Transverse colon (tissue), 4 donors: ENCODE measurements around the gene AUH. TPM values are rescaled to one million over a fixed set of nuclear protein-coding genes. Genes with fewer than 3 reads are reported as not detected.

Experiments
- DNase-seq: peaks from one replicate; pipeline ENCODE4 v3.0.0-alpha.2; 2019
- H3K27ac ChIP-seq, 4 donors: fragments of 200-600 bp; sonication (generic); 2 replicates each; pipeline ENCODE4 v1.5.1; 2016 to 2018; ENCODE audit warnings: inconsistent platforms in 4 of 4
- H3K27me3 ChIP-seq: fragments of 200-600 bp; sonication (generic); 2 replicates; pipeline ENCODE4 v1.5.1; 2017; ENCODE audit warnings: inconsistent platforms
- H3K36me3 ChIP-seq, 4 donors: fragments of 200-600 bp; sonication (generic); 2 replicates each; pipeline ENCODE4 v1.5.1; 2017 to 2019; ENCODE audit warnings: inconsistent platforms in 4 of 4
- H3K4me1 ChIP-seq, 4 donors: fragments of 200-600 bp; sonication (generic); 2 replicates each; pipeline ENCODE4 v1.5.1; 2017 to 2020; ENCODE audit warnings: inconsistent platforms in 4 of 4
- H3K4me3 ChIP-seq, 4 donors: fragments of 200-600 bp; sonication (generic); 1 replicate in 1 of 4; 2 replicates in 3 of 4; pipeline versions ENCODE4 v1.5.1 to v1.6.1; 2017 to 2019; ENCODE audit warnings: inconsistent platforms in 4 of 4
- H3K9me3 ChIP-seq, 2 donors: fragments of 200-600 bp; sonication (generic); 2 replicates each; pipeline ENCODE4 v1.5.1; 2017 to 2019; ENCODE audit warnings: inconsistent platforms in 2 of 2
- EP300 ChIP-seq: sonication (generic); formaldehyde crosslinking; IDR thresholded peaks from one replicate; pipeline ENCODE4 v1.6.1; 2017; ENCODE audit warnings: antibody characterized with exemption, low read depth
- POLR2A ChIP-seq: fragments of 450-650 bp; IDR thresholded peaks from one replicate; pipeline ENCODE4 v1.6.1; 2016; ENCODE audit warnings: antibody characterized with exemption, mild to moderate bottlenecking, moderate library complexity
- POLR2AphosphoS5 ChIP-seq, 3 donors: sonication (generic); formaldehyde crosslinking; IDR thresholded peaks; one replicate each; pipeline ENCODE4 v1.6.1; 2016; ENCODE audit warnings: antibody characterized with exemption in 3 of 3
- WGBS, 2 donors: methylation state at CpG; one replicate each; pipeline ENCODE4 v1.1.5; 2018; ENCODE audit warnings: low coverage in 1 of 2; 5-methylcytosine and 5-hydroxymethylcytosine counted together
- in situ Hi-C, 4 donors: fragments of 200-750 bp; cut with MboI; loops; one replicate each; pipeline versions ENCODE4 v1.15.0 to v1.15.1; 2017; ENCODE audit warnings: low sequenced_read_pairs in 3 of 4, low pct_ligation_motif_present in 1 of 4, low pct_unique_long_range_greater_than_20kb in 1 of 4
- intact Hi-C: fragments of 100-400 bp; cut with DNase I; formaldehyde crosslinking; loops from one replicate; pipeline ENCODE4 v1.15.1; 2023; ENCODE audit warnings: low total_unique reads
- total RNA-seq, 4 donors: library from RNA; depleted of rRNA; stranded (reverse); fragments of >200 nt; gene quantifications; one replicate each; pipeline ENCODE4 v1.1.0, GENCODE V29; 2016
- TF ChIP-seq, protein P1 (sequence below), 5 experiments: fragments of 200-600 bp in 3 of 5; fragments of 450-650 bp in 2 of 5; sonication (generic) in 3 of 5; IDR thresholded peaks; 1 replicate in 2 of 5; 2 replicates in 3 of 5; pipeline ENCODE4 v1.5.1; 2016 to 2017; ENCODE audit warnings: antibody characterized with exemption in 5 of 5, inconsistent platforms in 3 of 5, mild to moderate bottlenecking in 2 of 5, moderate library complexity in 1 of 5

Gene AUH
- total RNA-seq, 4 donors from 2014 or later, result 55.0 to 136 (median 83.8) TPM

DNA sequence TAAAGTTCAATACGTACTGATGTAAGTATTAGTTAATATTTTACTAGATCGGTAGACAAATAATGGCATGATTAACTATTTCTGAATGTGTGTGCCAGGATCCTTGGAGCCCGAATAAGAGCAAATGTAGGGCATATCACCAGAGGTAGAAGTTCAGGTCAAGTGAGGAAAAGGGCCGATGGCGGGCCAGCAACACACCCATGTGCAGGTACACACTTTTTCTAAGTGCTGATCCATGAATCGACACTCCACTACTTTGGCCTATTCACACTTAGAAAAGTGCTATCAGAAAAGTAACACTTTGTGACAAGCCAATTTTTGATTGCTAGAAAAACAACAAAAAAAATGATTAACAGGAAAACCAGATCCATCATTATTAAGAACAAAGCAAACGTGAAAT lies 150.3 kb downstream of the AUH start:
- Histone ChIP-seq H3K36me3 (no peaks in the 10 kb centered on the region), H3K27ac (peak overlapping the region in 1 of 4 donors; percentile 32), H3K4me3 (no peak overlapping the region), H3K9me3 (no peaks in the 10 kb centered on the region), H3K4me1 (peaks cover 15 to 34% (median 22%) of the 10 kb centered on the region in 4 donors), H3K27me3 (no peaks in the 10 kb centered on the region)
- intact Hi-C loops (no loop called here), in situ Hi-C loops (no loop called here)
- TF ChIP-seq EP300 (no peak), POLR2A (no peak)
- TF ChIP-seq, protein P1, sequence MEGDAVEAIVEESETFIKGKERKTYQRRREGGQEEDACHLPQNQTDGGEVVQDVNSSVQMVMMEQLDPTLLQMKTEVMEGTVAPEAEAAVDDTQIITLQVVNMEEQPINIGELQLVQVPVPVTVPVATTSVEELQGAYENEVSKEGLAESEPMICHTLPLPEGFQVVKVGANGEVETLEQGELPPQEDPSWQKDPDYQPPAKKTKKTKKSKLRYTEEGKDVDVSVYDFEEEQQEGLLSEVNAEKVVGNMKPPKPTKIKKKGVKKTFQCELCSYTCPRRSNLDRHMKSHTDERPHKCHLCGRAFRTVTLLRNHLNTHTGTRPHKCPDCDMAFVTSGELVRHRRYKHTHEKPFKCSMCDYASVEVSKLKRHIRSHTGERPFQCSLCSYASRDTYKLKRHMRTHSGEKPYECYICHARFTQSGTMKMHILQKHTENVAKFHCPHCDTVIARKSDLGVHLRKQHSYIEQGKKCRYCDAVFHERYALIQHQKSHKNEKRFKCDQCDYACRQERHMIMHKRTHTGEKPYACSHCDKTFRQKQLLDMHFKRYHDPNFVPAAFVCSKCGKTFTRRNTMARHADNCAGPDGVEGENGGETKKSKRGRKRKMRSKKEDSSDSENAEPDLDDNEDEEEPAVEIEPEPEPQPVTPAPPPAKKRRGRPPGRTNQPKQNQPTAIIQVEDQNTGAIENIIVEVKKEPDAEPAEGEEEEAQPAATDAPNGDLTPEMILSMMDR (IDR thresholded peaks at IDR 0.05), result no peak
- 86 to 88% methylated on average over 7 of the region's 7 CpGs for WGBS, 2 donors
- no peak for DNase-seq

DNA sequence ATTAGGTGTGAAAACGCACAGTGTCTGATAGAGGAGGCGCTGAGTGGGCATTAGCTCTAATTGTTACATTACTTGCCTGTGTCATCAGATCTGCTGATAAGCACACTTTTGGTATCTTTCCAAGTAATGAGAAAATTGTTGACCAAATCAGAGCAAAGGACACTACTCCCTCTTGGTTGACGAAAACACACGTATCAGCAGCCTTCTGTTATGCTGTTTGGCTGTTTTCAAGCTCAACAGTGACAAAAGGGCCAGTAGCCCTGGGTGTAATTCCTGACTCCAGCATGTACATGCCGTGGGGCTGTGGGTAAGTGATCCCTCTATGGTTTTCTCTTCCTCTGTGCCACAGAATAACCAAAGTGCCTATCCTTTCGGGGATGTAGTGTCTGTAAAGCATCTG lies 151.4 kb downstream of the AUH start:
- no peaks in the 10 kb centered on the region for H3K9me3 ChIP-seq
- WGBS, 2 donors, result 92 to 98% methylated on average over 6 of the region's 6 CpGs
- no peak for DNase-seq
- no peaks in the 10 kb centered on the region for H3K36me3 ChIP-seq
- in situ Hi-C loops, result no loop called here
- intact Hi-C loops, result no loop called here
- no peaks in the 10 kb centered on the region for H3K27me3 ChIP-seq
- peaks cover 15 to 34% (median 22%) of the 10 kb centered on the region in 4 donors for H3K4me1 ChIP-seq
- H3K27ac ChIP-seq, result no peak overlapping the region
- no peak overlapping the region for H3K4me3 ChIP-seq
- TF ChIP-seq, protein P1 (IDR thresholded peaks at IDR 0.05), result no peak
- TF ChIP-seq POLR2A (no peak), EP300 (no peak), POLR2AphosphoS5 (IDR thresholded peaks at IDR 0.05) (no peak)

DNA sequence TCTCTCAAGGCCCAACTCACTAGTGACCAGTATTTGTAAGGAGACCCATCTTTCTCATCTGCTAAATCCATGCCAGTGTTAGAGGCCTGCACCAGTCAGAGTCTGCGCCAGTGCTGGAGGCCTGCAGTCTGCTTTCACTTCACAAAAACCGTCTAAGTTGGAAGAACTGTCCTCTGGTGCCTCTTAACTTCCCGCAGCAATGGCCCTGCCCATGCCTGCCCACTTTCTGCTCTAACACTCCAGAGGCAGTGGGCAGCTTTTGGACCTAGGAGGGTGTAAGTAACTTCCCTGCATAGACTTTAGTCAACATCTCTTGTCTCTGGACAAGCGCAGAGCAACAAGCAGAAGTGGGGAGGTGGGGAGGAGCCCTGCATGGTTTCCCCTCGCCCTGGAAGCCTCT lies 152.9 kb downstream of the AUH start:
- no peaks in the 10 kb centered on the region for H3K9me3 ChIP-seq
- intact Hi-C loops, result no loop called here
- WGBS, 2 donors, result 80 to 83% methylated on average over 1 to 5 of the region's 5 CpGs
- H3K4me1 ChIP-seq, result peaks cover 15 to 34% (median 22%) of the 10 kb centered on the region in 4 donors
- H3K27me3 ChIP-seq, result no peaks in the 10 kb centered on the region
- TF ChIP-seq, protein P1 (IDR thresholded peaks at IDR 0.05), result no peak
- no peak for TF ChIP-seq POLR2A
- no peak for TF ChIP-seq POLR2AphosphoS5 (IDR thresholded peaks at IDR 0.05)
- TF ChIP-seq EP300, result no peak
- no peaks in the 10 kb centered on the region for H3K36me3 ChIP-seq
- DNase-seq, result no peak
- no peak overlapping the region for H3K4me3 ChIP-seq
- in situ Hi-C loops, result no loop called here
- H3K27ac ChIP-seq, result peak overlapping the region; percentile 60 to 76 (median 74)

DNA sequence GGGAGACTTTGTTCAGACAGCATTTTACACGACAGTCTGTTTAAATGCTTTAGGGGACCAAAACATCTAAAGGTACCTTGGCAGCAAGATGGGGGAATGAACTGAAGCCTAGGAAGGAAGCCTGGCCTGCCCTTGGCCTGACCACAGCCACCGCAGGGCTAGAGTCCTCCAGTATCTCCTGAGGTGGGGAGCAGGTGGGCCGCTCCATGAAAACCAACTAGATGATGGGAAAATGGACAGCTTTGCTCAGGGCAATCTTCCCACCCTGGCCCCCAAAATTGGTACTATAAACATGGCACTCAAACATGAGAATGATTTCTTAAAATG lies 153.3 kb downstream of the AUH start:
- H3K9me3 ChIP-seq, result no peaks in the 10 kb centered on the region
- DNase-seq, result no peak
- 40 to 47% methylated on average over 1 to 3 of the region's 3 CpGs for WGBS, 2 donors
- intact Hi-C loops (no loop called here), in situ Hi-C loops (no loop called here)
- H3K27ac ChIP-seq, result peak overlapping the region; percentile 60 to 76 (median 74)
- H3K36me3 ChIP-seq, result no peaks in the 10 kb centered on the region
- H3K27me3 ChIP-seq, result no peaks in the 10 kb centered on the region
- no peak overlapping the region for H3K4me3 ChIP-seq
- TF ChIP-seq EP300 (no peak), POLR2A (no peak), POLR2AphosphoS5 (IDR thresholded peaks at IDR 0.05) (no peak)
- TF ChIP-seq, protein P1 (IDR thresholded peaks at IDR 0.05), result no peak
- H3K4me1 ChIP-seq, result peaks cover 15 to 34% (median 22%) of the 10 kb centered on the region in 4 donors
